Measurements from ENCODE around the gene FOXJ1. TPM values are rescaled to one million over a fixed set of nuclear protein-coding genes. Genes with fewer than 3 reads are reported as not detected.
"Not testable (repeated sequence)": the region's sequence is repeated elsewhere in the genome, so short reads cannot be mapped to it uniquely, and the experiment has no call there.

FOXJ1 gene, protein sequence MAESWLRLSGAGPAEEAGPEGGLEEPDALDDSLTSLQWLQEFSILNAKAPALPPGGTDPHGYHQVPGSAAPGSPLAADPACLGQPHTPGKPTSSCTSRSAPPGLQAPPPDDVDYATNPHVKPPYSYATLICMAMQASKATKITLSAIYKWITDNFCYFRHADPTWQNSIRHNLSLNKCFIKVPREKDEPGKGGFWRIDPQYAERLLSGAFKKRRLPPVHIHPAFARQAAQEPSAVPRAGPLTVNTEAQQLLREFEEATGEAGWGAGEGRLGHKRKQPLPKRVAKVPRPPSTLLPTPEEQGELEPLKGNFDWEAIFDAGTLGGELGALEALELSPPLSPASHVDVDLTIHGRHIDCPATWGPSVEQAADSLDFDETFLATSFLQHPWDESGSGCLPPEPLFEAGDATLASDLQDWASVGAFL
- total RNA-seq, result not detected
- long read RNA-seq, result 0 reads

DNA sequence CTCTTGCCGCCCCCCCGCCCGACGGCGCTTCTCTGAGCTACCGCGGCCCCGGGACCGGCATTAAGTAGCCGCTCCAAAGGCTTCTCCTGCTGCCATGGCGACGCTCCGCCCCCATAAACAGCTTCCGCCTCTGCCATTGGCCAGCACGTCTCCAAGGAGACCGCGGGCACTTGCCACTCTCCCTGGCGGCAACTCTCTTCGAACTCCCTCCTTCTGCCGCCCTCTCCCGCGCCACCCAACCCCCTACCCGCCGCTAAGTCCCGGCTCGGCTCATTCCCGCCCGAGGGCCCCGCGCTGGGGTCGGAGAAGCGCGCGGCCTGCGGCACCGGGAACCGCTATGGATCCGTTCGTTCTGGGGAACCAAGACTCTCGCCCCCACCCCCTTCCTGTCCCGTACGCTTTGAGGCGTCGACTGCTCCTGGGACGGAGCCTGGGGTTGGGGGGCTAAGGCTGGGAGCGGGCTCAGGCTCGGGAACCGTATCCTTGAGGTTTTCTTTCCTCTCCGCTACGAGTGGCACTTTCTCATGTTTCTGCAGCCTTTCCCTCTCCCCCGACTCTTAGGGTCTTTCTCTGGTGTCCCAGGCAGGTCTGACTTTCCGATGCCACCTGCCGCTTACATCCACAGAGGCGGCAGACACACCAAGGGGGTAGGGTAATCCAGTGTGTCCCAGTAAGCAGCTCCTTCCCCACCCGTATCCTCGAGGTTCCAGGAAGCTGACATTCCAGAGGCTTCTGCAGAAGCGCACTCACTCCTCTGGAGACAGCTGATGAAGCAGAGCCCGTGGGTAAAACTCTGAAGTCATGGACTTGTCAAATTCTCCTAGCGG is at the start of gene FOXJ1:
Gene FOXJ1, minus strand, starts transcription at position 34 of the 827 bp plus-strand sequence. CDS start 850 bp downstream, outside the sequence.
- intact Hi-C loops (cut with DNase I), result no loop called here
- DNase-seq (peak; percentile 93), ATAC-seq (ENCODE audit: poor library complexity) (peak; percentile 95)

GRCh38 chr17:76189741-76190140 is 48.7 kb upstream of the FOXJ1 start:
- DNase-seq (no peak), ATAC-seq (ENCODE audit: poor library complexity) (no peak)
- intact Hi-C loops (cut with DNase I), result no loop called here

DNA sequence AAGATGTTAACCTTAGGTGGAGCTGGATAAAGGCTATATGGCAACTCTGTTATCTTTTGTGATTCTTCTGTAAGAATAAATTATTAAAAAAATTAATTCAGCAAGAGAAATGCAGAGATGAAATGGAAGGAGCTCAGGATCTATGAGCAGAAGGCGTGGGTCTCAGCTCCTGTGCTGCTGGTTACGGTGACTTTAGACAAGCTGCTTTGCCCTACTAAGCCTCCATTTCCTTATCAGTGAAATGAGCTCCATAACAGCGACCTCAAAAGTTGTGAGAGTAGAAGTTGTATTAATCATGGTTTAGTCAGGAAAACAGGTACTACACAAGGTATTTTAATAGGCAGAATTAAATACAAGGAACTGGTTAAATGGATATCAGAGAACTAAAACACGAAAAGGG is 48.2 kb upstream of the FOXJ1 start:
- intact Hi-C loops (cut with DNase I), result no loop called here
- no peak for ATAC-seq (ENCODE audit: poor library complexity)

GRCh38 chr17:76188213-76189016 is 47.4 kb upstream of the FOXJ1 start:
- intact Hi-C loops (cut with DNase I), result no loop called here
- ATAC-seq (ENCODE audit: poor library complexity) (no peak), DNase-seq (no peak)

More for the DNA sequence above, 48.2 kb upstream of the FOXJ1 start:
- no peak for DNase-seq

DNA sequence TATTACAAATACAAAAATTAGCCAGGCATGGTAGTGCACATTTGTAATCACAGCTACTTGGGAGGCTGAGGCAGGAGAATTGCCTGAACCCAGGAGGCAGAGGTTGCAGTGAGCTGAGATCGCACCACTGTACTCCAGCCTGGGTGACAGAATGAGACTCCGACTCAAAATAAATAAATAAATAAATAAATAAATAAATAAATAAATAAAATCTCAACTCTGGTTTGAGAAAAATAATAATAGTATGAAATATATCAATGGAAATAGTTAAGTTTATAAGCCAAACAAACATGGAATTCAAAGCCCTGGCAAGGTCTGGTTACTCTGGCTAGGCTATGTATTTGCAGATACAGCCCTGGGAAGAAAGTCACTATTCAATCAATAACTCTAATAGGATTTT is 45.7 kb upstream of the FOXJ1 start:
- ATAC-seq (ENCODE audit: poor library complexity); DNase-seq; intact Hi-C loops (cut with DNase I): not testable (repeated sequence)

- intact Hi-C loops (cut with DNase I), result loop anchor here (5.0 kb wide), 1 partner anchor 62 kb away; no protein-coding TSS in a partner anchor
- ATAC-seq (ENCODE audit: poor library complexity), result no peak
These were observed 43.2 kb upstream of the FOXJ1 start for GRCh38 chr17:76184290-76184689.

GRCh38 chr17:76182016-76182764 is 41.1 kb upstream of the FOXJ1 start:
- DNase-seq (peak; percentile 92), ATAC-seq (ENCODE audit: poor library complexity) (peak; percentile 93)
- intact Hi-C loops (cut with DNase I), result loop anchor here (5.0 kb wide), 1 partner anchor 60 kb away; no protein-coding TSS in a partner anchor

More at GRCh38 chr17:76184290-76184689, 43.2 kb upstream of the FOXJ1 start:
- DNase-seq, result no peak

DNA sequence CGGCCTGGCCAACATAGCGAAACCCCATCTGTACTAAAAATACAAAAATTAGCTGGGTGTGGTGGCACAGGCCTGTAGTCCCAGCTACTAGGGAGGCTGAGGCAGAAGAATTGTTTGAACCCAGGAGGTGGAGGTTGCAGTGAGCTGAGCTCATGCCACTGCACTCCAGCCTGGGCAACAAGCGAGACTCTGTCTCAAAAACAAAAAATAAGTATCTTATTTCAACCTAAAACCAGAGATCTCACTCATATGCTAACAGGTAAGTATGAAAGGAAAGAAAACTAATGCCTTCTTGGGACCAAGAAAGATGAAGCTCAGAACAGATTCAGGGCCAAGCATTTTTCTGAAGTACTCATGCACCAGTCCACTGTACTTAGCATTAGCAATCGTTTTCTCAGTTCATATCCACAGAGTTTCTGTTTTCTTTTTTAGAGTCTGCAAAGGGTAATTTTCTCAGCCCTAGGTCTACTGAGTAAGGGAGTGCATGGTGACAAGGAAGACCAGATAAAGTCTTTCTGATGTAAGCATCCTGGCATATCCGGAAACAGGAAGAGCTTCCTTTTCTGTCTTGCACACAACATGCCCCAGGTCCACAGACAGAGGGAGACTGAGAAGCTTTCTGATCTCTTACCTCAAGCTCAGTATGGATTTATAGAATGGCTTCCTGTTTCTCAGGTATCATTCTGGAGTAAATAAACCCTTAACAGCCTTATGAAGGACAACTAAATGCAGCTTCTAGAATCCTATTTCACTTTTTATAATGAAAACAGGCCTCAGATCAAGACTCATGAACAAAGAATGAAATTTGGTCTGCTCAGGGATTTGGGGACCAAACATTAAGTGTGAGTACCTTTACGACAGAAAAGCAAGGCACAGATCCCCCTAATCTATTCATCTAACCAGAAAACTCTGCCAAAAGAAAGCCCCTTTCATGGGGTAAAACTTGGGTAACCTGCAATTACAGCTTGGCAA is 38.7 kb upstream of the FOXJ1 start:
- intact Hi-C loops (cut with DNase I), result loop anchor here (5.0 kb wide), 1 partner anchor 57 kb away; no protein-coding TSS in a partner anchor
- ATAC-seq (ENCODE audit: poor library complexity), result no peak

DNA sequence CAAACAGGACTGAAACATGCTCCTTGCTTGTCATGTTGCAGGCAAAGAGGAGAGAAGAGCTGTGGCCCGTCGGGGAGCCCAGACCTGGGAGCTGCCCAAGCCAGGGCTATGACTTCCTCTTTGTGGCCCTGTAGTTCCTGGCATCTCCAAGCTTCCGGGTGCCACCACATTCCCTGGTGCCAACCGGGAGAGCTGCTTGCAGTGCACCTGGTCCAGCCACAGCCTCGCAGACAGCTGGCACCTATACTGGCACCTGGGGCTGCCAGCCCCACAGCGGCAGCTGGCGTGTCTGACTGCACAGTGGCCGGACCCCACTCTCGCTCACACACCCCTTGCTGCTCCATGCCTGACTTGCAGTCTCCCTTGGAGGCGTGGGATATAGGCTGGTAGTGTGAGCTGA is 37.1 kb upstream of the FOXJ1 start:
- intact Hi-C loops (cut with DNase I), result no loop called here
- no peak for ATAC-seq (ENCODE audit: poor library complexity)

More for the DNA sequence above, 38.7 kb upstream of the FOXJ1 start:
- DNase-seq, result no peak

GRCh38 chr17:76176701-76177574 is 35.9 kb upstream of the FOXJ1 start:
- DNase-seq (no peak), ATAC-seq (ENCODE audit: poor library complexity) (no peak)
- intact Hi-C loops (cut with DNase I), result no loop called here

More for the DNA sequence above, 37.1 kb upstream of the FOXJ1 start:
- no peak for DNase-seq

DNA sequence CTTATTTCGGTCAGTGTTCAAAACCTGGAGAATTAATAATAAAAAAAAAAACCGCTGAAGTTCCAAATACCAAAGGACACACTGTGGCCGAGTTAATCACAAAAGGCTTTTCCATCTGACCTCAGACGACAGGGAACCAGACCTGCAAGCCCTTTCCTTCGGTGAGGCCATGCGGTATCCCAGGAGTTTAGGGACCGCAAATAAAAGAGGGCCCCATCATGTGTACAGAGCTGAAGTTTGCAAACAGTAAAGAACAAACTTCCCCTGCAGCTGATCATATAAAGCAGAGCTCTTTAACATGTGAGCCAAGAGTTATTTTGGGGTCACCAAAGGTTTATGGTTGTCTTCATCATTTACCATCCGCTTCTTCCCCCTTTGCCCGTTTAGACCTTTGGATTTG is 33.0 kb upstream of the FOXJ1 start:
- intact Hi-C loops (cut with DNase I), result no loop called here
- no peak for DNase-seq
- no peak for ATAC-seq (ENCODE audit: poor library complexity)

- DNase-seq (no peak), ATAC-seq (ENCODE audit: poor library complexity) (no peak)
- intact Hi-C loops (cut with DNase I), result no loop called here
These were observed 32.4 kb upstream of the FOXJ1 start for GRCh38 chr17:76173474-76173873.

DNA sequence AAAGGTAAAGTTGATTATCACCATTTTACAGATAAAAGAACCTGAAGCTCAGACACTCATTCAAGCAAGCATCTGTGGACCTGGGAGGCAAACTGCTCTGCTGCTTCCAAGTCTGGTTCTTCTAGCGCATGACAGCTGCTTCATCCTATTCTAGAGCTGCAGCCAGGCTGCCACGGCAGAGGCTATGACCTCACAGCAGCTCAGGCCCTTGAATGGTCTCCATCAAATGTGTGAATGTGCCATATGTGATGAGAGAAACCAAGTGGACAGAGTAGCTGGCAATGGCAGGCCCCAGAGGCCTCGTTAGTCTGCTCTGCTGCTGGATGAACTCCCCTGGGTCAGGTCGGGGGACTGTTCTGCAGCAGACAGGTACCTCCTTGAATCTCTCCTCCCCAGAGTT is 30.7 kb upstream of the FOXJ1 start:
- ATAC-seq (ENCODE audit: poor library complexity) (no peak), DNase-seq (no peak)
- intact Hi-C loops (cut with DNase I), result no loop called here

DNA sequence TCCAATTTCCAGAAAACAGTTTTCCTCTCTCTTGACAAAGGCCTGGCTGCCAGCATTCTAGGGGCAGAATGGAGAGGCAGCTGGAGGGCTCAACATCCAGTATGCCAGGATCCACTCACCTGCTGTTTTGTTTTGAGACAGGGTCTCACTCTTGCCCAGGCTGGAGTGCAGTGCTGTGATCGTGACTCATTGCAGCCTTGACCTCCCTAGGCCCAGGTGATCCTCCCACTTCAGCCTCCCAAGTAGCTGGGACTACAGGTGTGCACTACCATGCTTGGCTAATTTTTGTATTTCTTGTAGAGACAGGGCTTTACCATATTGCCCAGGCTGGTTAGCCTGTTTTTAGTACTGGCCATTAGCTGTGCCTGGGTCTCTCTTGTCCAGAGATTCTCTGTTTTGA is 29.1 kb upstream of the FOXJ1 start:
- intact Hi-C loops (cut with DNase I), result no loop called here
- DNase-seq, result no peak
- ATAC-seq (ENCODE audit: poor library complexity), result no peak

DNA sequence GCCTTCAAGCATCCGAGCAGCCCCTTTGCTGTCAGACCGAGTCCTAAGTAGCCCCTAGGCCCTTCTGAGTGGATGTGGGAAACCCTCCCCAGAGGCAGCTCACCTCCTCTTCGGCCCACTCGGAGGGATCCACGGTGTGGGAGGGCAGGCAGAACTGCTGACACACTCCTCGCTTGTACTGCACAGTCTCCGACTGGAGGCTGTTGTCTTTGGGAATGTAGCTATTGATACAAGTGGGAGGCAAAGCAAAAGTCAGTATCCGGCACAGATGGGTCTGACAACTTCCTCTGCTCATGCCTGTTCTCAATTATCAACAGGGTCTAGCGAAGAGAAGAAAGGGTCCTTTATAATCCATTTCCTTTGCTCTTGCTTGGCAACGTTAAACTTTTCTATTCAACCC is 25.9 kb upstream of the FOXJ1 start:
- intact Hi-C loops (cut with DNase I), result no loop called here
- ATAC-seq (ENCODE audit: poor library complexity) (no peak), DNase-seq (no peak)

GRCh38 chr17:76166168-76166567 is 25.1 kb upstream of the FOXJ1 start:
- intact Hi-C loops (cut with DNase I), result no loop called here
- DNase-seq, result no peak
- no peak for ATAC-seq (ENCODE audit: poor library complexity)
